Upper lobe of left lung (tissue), 6 donors: ENCODE results near the gene ADISSP. TPM values are rescaled to one million over a fixed set of nuclear protein-coding genes. Genes with fewer than 3 reads are reported as not detected.

Source experiments
- ATAC-seq, 2 donors: fragments of 200-7000 bp; cut with Tn5 transposase; one replicate each; pipeline ENCODE4 v1.9.1; 2022; ENCODE audit warnings: mild to moderate bottlenecking in 2 of 2, moderate library complexity in 2 of 2; ENCODE audit not compliant: low FRiP score in 2 of 2
- DNase-seq, 2 donors: peaks; one replicate each; pipeline ENCODE4 v3.0.0-alpha.2; 2019 to 2020
- H3K27ac ChIP-seq, 4 donors: fragments of 200-600 bp; sonication (generic); one replicate each; pipeline ENCODE4 v1.5.1; 2016 to 2019
- H3K27me3 ChIP-seq, 4 donors: fragments of 200-600 bp; sonication (generic); one replicate each; pipeline ENCODE4 v1.5.1; 2017 to 2019
- H3K36me3 ChIP-seq, 4 donors: fragments of 200-600 bp; sonication (generic); one replicate each; pipeline ENCODE4 v1.5.1; 2016 to 2019
- H3K4me1 ChIP-seq, 4 donors: fragments of 200-600 bp; sonication (generic); one replicate each; pipeline ENCODE4 v1.5.1; 2018 to 2019
- H3K4me3 ChIP-seq, 4 donors: fragments of 200-600 bp; sonication (generic); one replicate each; pipeline ENCODE4 v1.5.1; 2017 to 2019; ENCODE audit warnings: mild to moderate bottlenecking in 2 of 4, moderate library complexity in 1 of 4
- H3K9me3 ChIP-seq, 4 donors: fragments of 200-600 bp; sonication (generic); one replicate each; pipeline ENCODE4 v1.5.1; 2018 to 2019
- CTCF ChIP-seq, 6 experiments: fragments of 450-650 bp in 4 of 6; fragments of 200-600 bp in 2 of 6; sonication (generic) in 2 of 6; IDR thresholded peaks; one replicate each; pipeline ENCODE4 v1.5.1; 2016 to 2019; ENCODE audit warnings: antibody characterized with exemption in 6 of 6
- EP300 ChIP-seq, 4 donors: sonication (generic); formaldehyde crosslinking; IDR thresholded peaks; one replicate each; pipeline ENCODE4 v1.5.1; 2017; ENCODE audit warnings: antibody characterized with exemption in 4 of 4, control low read depth in 2 of 4
- POLR2A ChIP-seq, 4 donors: fragments of 450-650 bp; IDR thresholded peaks; one replicate each; pipeline ENCODE4 v1.5.1; 2016 to 2017; ENCODE audit warnings: antibody characterized with exemption in 4 of 4, mild to moderate bottlenecking in 2 of 4
- POLR2AphosphoS5 ChIP-seq, 2 donors: sonication (generic); formaldehyde crosslinking; IDR thresholded peaks; one replicate each; pipeline ENCODE4 v1.5.1; 2017; ENCODE audit warnings: antibody characterized with exemption in 2 of 2
- WGBS, 2 donors: methylation state at CpG; one replicate each; pipeline ENCODE4 v1.1.5; 2017 to 2018; 5-methylcytosine and 5-hydroxymethylcytosine counted together
- total RNA-seq, 6 donors: library from RNA; depleted of rRNA in 4 of 6; stranded (reverse); fragments of >200 nt in 4 of 6; gene quantifications; one replicate each; pipeline versions ENCODE4 v1.1.0 to v1.2.1, GENCODE V29; 2016 to 2021
- donor health status: DM: no; HTN: no; CAD: no; lungs with moderate emphysema.
- donor health status: DM: no; HTN: yes; CAD: no; lungs with severe emphysema.

Gene ADISSP
- total RNA-seq, 6 donors from 2014 or later = 6.7 to 41.9 (median 39.1) TPM

GRCh38 chr20:3804254-3804751, 36.8 kb upstream of the ADISSP start:
- TF ChIP-seq CTCF (IDR thresholded peaks at IDR 0.05) (no peak), POLR2A (IDR thresholded peaks at IDR 0.05) (no peak), EP300 (IDR thresholded peaks at IDR 0.05) (peak in 2 of 4 donors; percentile 29 to 63), POLR2AphosphoS5 (IDR thresholded peaks at IDR 0.05) (peak; percentile 12 to 53)
- DNase-seq (peak in 1 of 2 donors; percentile 70), ATAC-seq (no peak)
- Histone ChIP-seq H3K27ac (peak overlapping the region; percentile 91 to 98 (median 96)), H3K4me1 (peaks cover 77 to 97% (median 89%) of the 10 kb centered on the region in 4 donors), H3K36me3 (peaks cover 4 to 66% (median 62%) of the 10 kb centered on the region in 4 donors), H3K4me3 (no peak overlapping the region), H3K27me3 (no peaks in the 10 kb centered on the region), H3K9me3 (no peaks in the 10 kb centered on the region)
- 61 to 62% methylated on average over 3 to 11 of the region's 11 CpGs for WGBS, 2 donors

- Histone ChIP-seq H3K9me3 (no peaks in the 10 kb centered on the region), H3K36me3 (peaks cover 4 to 70% (median 65%) of the 10 kb centered on the region in 4 donors), H3K4me3 (no peak overlapping the region), H3K27me3 (no peaks in the 10 kb centered on the region), H3K4me1 (peaks cover 82 to 100% (median 93%) of the 10 kb centered on the region in 4 donors), H3K27ac (peak overlapping the region; percentile 91 to 98 (median 96))
- DNase-seq = peak in 1 of 2 donors; percentile 26
- no peak for ATAC-seq
- 78 to 93% methylated on average over 5 to 6 of the region's 6 CpGs for WGBS, 2 donors
- TF ChIP-seq POLR2AphosphoS5 (IDR thresholded peaks at IDR 0.05) (no peak), POLR2A (IDR thresholded peaks at IDR 0.05) (no peak), EP300 (IDR thresholded peaks at IDR 0.05) (no peak), CTCF (IDR thresholded peaks at IDR 0.05) (no peak)
Observed at GRCh38 chr20:3803854-3804253, 36.3 kb upstream of the ADISSP start.

- peak in 1 of 2 donors; percentile 55 for DNase-seq
- no peak overlapping the region for H3K4me3 ChIP-seq
- ATAC-seq = no peak
- peak overlapping the region; percentile 91 to 98 (median 96) for H3K27ac ChIP-seq
- H3K36me3 ChIP-seq = peaks cover 4 to 74% (median 68%) of the 10 kb centered on the region in 4 donors
- TF ChIP-seq POLR2A (IDR thresholded peaks at IDR 0.05) = no peak
- no peak for TF ChIP-seq CTCF (IDR thresholded peaks at IDR 0.05)
- no peak for TF ChIP-seq POLR2AphosphoS5 (IDR thresholded peaks at IDR 0.05)
- no peak for TF ChIP-seq EP300 (IDR thresholded peaks at IDR 0.05)
- peaks cover 84 to 100% (median 96%) of the 10 kb centered on the region in 4 donors for H3K4me1 ChIP-seq
- H3K9me3 ChIP-seq = no peaks in the 10 kb centered on the region
- no peaks in the 10 kb centered on the region for H3K27me3 ChIP-seq
- 94 to 96% methylated on average over 10 to 14 of the region's 14 CpGs for WGBS, 2 donors
Observed at GRCh38 chr20:3803289-3803688, 35.7 kb upstream of the ADISSP start.

GRCh38 chr20:3802524-3803239, 35.1 kb upstream of the ADISSP start:
- TF ChIP-seq POLR2A (IDR thresholded peaks at IDR 0.05) (peak in 1 of 4 donors; percentile 17), CTCF (IDR thresholded peaks at IDR 0.05) (no peak), POLR2AphosphoS5 (IDR thresholded peaks at IDR 0.05) (peak in 1 of 2 donors; percentile 66), EP300 (IDR thresholded peaks at IDR 0.05) (peak in 1 of 4 donors; percentile 74)
- H3K36me3 ChIP-seq = peaks cover 4 to 75% (median 68%) of the 10 kb centered on the region in 4 donors
- ATAC-seq (no peak), DNase-seq (peak; percentile 24 to 84)
- no peaks in the 10 kb centered on the region for H3K27me3 ChIP-seq
- peaks cover 81 to 100% (median 97%) of the 10 kb centered on the region in 4 donors for H3K4me1 ChIP-seq
- peak overlapping the region; percentile 91 to 98 (median 96) for H3K27ac ChIP-seq
- H3K4me3 ChIP-seq = no peak overlapping the region
- H3K9me3 ChIP-seq = no peaks in the 10 kb centered on the region
- WGBS, 2 donors = 62 to 70% methylated on average over 9 to 11 of the region's 11 CpGs
